GM18517 (cell line): ENCODE data around the gene PROX1.

Experiments
- ATAC-seq: cut with Tn5 transposase; IDR thresholded peaks from one replicate; pipeline ENCODE4 v1.9.1; 2021; ENCODE audit warnings: mild to moderate bottlenecking, moderate library complexity; ENCODE audit not compliant: unreplicated experiment

Gene PROX1, protein sequence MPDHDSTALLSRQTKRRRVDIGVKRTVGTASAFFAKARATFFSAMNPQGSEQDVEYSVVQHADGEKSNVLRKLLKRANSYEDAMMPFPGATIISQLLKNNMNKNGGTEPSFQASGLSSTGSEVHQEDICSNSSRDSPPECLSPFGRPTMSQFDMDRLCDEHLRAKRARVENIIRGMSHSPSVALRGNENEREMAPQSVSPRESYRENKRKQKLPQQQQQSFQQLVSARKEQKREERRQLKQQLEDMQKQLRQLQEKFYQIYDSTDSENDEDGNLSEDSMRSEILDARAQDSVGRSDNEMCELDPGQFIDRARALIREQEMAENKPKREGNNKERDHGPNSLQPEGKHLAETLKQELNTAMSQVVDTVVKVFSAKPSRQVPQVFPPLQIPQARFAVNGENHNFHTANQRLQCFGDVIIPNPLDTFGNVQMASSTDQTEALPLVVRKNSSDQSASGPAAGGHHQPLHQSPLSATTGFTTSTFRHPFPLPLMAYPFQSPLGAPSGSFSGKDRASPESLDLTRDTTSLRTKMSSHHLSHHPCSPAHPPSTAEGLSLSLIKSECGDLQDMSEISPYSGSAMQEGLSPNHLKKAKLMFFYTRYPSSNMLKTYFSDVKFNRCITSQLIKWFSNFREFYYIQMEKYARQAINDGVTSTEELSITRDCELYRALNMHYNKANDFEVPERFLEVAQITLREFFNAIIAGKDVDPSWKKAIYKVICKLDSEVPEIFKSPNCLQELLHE

GRCh38 chr1:213987927-213988506 lies at the start of gene PROX1:
Gene PROX1 (plus strand): TSS chr1:213987973. CDS start chr1:213996536, 8,563 bp downstream.
- ATAC-seq, result no peak

- ATAC-seq, result no peak
Observed at GRCh38 chr1:213938776-213939175, 49.0 kb upstream of the PROX1 start.

DNA sequence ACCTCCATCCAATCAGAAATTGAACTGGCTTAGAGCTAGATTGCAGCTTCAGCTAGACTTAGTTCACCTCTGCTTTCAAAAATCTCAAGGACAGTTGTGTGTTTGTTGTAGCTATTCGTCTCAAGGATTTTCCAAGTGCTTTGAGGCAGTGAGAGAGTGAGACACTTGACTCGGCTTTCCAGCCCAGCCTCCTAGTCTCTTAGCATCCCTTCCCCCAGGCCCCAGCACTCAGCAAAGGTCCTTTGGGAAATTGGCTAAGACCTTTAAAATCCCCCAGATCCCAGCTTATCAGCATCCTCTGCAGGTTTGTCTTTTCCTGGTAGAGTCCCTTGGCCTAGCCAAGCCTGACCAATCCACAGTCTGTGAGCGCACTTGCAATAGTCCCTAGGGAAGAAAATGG lies 47.9 kb upstream of the PROX1 start:
- no peak for ATAC-seq

- no peak for ATAC-seq
Observed at GRCh38 chr1:213940947-213941346, 46.8 kb upstream of the PROX1 start.

GRCh38 chr1:213942061-213942460 lies 45.7 kb upstream of the PROX1 start:
- ATAC-seq, result no peak

- ATAC-seq, result no peak
Observed at GRCh38 chr1:213947200-213947801, 40.5 kb upstream of the PROX1 start.

DNA sequence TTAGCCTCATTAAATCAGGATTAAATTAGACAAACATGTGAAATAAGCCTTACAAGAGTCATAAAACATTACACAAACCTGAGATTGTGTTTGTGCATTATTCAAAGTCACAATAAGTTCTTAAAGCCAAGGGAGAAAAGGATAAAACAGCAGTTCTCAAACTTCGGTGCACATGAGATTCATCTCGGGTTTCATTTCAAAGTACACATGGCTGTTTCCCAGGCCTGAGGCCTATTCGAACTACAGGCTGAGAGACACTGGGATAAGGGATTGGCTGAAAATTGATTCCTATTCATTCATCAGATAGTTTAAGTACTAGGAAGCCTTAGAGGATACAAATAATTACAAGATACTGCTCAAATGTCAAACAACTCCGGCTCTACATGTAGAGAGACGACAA lies 35.9 kb upstream of the PROX1 start:
- no peak for ATAC-seq

DNA sequence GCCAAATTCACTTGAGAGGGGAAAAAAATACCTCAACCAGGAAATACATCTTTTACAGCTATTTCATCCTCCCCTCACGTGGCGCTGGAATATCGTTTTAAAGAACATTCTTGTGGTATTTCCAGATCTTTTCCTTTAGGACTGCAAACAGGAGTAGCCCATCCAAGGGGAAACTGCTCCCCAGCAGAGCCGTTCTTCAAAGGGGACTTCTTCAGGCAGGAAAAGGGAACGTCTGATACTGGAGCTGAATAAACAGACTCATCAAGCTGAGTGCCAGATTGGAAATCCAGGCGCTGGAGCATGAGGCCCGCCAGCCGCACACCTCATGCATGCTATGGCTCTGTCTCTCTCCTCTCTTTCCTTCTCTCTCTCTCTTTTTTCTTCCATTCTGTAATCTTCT lies 34.0 kb upstream of the PROX1 start:
- ATAC-seq, result no peak

DNA sequence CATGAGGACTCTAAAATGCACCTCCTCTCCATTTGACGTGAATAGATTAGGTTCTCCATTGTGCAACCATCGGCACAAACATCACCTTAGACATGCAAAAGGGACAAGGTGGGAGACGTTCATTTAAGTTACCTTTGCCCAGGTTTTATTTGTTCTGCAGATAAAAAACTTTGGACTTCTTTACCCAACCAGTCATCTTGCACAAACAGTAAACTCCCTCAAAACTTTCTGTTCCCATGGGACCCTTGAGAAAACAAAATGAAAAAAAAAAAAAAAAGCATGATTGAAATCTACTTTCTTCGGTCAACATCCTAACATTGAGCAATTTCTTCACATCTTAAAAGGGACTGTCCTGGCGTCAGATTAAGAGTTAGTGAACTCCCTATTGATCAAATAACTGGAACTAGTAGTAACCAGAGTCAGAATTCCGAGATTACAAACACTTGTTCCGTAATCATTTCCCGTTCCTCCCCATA lies 31.4 kb upstream of the PROX1 start:
- ATAC-seq, result no peak

- ATAC-seq, result no peak
Observed at GRCh38 chr1:213958346-213958745, 29.4 kb upstream of the PROX1 start.

- ATAC-seq, result no peak
Observed at GRCh38 chr1:213960963-213961362, 26.8 kb upstream of the PROX1 start.

DNA sequence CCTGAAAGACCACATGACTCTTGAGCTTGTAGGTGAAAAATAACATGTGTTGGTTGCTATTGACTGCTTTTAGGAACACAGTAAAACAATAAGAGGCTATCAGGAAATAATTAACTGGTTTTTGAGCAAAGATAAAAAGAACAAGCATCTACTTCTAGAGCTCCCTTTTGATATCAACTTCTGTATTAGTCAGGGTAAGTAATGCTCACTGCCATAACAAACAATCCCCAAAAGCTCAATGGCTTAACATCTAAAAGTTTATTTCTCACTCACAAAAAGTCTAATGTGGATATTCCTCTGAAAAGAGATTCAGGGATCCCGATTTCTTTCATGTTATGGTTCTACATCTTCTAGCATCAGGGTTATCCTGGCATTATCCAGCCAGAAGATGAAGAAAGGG lies 25.3 kb upstream of the PROX1 start:
- no peak for ATAC-seq

DNA sequence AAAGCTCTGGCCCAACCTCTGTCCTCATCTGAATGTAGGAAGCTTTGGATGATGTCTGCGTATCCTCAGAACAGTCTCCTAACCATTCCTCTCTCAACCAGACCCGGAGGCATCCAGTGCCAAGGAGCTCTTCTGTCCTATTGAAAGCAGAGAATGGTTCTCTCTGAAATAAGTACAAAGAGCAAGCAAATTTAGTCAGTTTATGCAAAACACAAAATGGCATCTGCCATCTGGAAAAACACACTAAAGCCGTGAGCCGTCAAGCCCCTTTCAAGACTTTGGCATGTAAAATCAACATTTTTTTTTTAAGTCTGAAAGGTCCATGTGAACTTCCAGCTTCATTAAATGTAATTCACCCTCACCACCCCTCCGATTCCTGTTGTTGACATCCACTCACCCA lies 21.7 kb upstream of the PROX1 start:
- no peak for ATAC-seq

GRCh38 chr1:213968146-213968825 lies 19.5 kb upstream of the PROX1 start:
- ATAC-seq, result no peak

DNA sequence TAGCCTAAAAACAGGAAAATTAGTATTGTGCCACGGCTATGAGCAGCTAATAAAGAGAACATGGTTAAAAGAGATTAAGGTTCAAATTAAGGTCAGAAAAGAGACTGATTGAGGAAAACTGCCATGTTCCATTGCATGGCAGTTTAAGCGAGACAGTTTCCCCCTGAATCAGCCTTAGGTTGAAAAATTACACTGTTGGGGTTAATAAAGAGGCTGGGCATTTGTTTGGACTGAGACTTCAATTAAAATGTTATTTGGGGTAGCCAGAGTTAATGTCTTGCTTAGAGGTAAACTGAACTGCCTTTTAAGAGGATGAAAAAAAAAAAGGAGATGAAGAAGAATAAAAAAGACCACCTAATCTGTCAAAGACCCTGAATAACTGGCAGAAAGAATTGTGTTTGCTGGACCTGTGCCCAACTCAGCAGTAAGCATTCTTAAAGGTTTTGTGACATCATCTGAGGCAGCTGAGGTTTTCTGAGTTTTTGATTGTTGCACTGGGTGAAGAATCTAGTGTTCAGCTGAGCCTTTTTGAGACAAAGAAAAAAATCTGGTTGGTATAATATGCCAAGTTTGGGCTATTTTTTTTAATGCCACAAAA lies 17.7 kb upstream of the PROX1 start:
- ATAC-seq, result no peak

- no peak for ATAC-seq
Observed at GRCh38 chr1:213972141-213972540, 15.6 kb upstream of the PROX1 start.

DNA sequence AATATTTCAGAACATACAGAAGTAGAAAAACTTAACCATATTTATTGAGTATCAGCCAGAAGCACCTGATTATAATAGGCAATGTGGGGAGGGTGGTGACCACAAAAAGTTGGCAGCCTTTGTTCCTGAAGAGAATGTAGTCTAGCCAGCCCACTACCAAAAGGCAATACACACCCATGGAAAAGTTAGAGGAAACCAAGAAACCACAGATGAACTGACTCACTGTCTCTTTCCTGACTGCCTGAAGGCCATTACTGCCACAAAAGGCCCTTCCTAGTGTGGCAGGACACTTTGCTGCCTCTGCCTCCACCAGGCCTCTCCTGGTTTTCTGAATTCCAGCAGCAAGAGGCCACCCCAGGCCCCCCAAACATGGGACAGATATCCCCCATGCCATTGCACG lies 14.6 kb upstream of the PROX1 start:
- no peak for ATAC-seq

GRCh38 chr1:213976665-213977485 lies 10.9 kb upstream of the PROX1 start:
- ATAC-seq, result no peak

DNA sequence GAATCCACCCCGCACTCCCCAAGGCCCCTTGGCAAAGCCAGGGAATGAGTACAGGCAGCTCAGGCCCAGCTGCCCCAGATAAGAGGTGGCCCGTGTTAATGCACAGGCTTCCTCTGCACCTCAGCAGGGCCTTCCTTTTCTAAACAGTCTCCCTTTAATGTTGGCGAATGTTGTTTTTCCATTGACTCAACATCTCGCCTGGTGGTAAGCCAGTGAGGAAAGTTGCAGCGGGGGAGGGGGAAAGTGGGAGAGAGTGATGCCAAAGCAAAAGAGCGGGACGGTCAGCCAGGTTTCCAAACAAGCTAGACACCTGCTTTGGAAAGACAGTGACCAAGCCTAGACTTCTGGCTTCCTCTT lies 10.3 kb upstream of the PROX1 start:
- ATAC-seq, result no peak

- ATAC-seq, result no peak
Observed at GRCh38 chr1:213977909-213978308, 9.9 kb upstream of the PROX1 start.
